Ishikawa (cell line): ENCODE results near the gene CD5L.

ENCODE experiments used
- CEBPB ChIP-seq: IDR thresholded peaks from 2 replicates; pipeline ENCODE4 v1.6.1; 2012
- CREB1 ChIP-seq: IDR thresholded peaks from 2 replicates; pipeline ENCODE4 v1.6.1; 2012; ENCODE audit warnings: low read depth
- EGR1 ChIP-seq: IDR thresholded peaks from 2 replicates; pipeline ENCODE4 v1.6.1; 2012
- EP300 ChIP-seq: IDR thresholded peaks from 2 replicates; pipeline ENCODE4 v1.6.1; 2012; ENCODE audit warnings: borderline replicate concordance
- NFIC ChIP-seq: IDR thresholded peaks from 2 replicates; pipeline ENCODE4 v1.6.1; 2012
- RAD21 ChIP-seq: IDR thresholded peaks from 2 replicates; pipeline ENCODE4 v1.6.1; 2012; ENCODE audit warnings: low read depth
- TAF1 ChIP-seq: IDR thresholded peaks from 2 replicates; pipeline ENCODE4 v1.6.1; 2012; ENCODE audit warnings: low read depth, mild to moderate bottlenecking
- TCF12 ChIP-seq: IDR thresholded peaks from 2 replicates; pipeline ENCODE4 v1.6.1; 2012; ENCODE audit warnings: low read depth
- YY1 ChIP-seq: IDR thresholded peaks from 2 replicates; pipeline ENCODE4 v1.6.1; 2012; ENCODE audit warnings: low read depth
- ZBTB7A ChIP-seq: IDR thresholded peaks from 2 replicates; pipeline ENCODE4 v1.6.1; 2012; ENCODE audit warnings: low read depth
- TF ChIP-seq, protein P1 (sequence below): IDR thresholded peaks from 2 replicates; pipeline ENCODE4 v1.6.1; 2012; ENCODE audit warnings: low read depth, mild to moderate bottlenecking
- TF ChIP-seq, protein P2 (sequence below): IDR thresholded peaks from 2 replicates; pipeline ENCODE4 v1.6.1; 2012

DNA sequence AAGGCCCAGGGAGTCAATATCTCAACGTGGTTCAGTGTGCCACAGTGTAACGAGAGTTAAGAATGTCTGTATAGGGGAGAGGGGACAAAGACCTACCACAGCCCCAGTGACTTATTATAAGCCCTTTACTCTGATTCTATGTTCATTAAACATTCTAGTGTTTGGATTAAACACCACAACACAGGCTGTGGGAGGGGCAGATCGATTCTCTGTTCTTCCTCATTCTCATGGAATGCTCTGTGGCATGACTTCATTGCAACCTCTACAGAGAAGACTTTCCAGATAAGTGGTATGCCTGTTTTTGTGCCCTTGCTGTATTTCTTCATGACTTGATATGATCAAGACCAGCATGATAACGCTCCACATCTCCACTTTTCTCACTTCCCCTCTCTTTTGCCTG is 39.0 kb upstream of the CD5L start:
- TF ChIP-seq, protein P1, sequence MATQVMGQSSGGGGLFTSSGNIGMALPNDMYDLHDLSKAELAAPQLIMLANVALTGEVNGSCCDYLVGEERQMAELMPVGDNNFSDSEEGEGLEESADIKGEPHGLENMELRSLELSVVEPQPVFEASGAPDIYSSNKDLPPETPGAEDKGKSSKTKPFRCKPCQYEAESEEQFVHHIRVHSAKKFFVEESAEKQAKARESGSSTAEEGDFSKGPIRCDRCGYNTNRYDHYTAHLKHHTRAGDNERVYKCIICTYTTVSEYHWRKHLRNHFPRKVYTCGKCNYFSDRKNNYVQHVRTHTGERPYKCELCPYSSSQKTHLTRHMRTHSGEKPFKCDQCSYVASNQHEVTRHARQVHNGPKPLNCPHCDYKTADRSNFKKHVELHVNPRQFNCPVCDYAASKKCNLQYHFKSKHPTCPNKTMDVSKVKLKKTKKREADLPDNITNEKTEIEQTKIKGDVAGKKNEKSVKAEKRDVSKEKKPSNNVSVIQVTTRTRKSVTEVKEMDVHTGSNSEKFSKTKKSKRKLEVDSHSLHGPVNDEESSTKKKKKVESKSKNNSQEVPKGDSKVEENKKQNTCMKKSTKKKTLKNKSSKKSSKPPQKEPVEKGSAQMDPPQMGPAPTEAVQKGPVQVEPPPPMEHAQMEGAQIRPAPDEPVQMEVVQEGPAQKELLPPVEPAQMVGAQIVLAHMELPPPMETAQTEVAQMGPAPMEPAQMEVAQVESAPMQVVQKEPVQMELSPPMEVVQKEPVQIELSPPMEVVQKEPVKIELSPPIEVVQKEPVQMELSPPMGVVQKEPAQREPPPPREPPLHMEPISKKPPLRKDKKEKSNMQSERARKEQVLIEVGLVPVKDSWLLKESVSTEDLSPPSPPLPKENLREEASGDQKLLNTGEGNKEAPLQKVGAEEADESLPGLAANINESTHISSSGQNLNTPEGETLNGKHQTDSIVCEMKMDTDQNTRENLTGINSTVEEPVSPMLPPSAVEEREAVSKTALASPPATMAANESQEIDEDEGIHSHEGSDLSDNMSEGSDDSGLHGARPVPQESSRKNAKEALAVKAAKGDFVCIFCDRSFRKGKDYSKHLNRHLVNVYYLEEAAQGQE, result no peak
- no peak for TF ChIP-seq TAF1
- no peak for TF ChIP-seq EP300
- no peak for TF ChIP-seq EGR1
- no peak for TF ChIP-seq RAD21
- TF ChIP-seq TCF12, result no peak
- no peak for TF ChIP-seq ZBTB7A
- TF ChIP-seq, protein P2, sequence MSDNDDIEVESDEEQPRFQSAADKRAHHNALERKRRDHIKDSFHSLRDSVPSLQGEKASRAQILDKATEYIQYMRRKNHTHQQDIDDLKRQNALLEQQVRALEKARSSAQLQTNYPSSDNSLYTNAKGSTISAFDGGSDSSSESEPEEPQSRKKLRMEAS, result no peak
- no peak for TF ChIP-seq YY1
- TF ChIP-seq NFIC, result no peak
- TF ChIP-seq CREB1, result no peak
- TF ChIP-seq CEBPB, result no peak
